LoVo (cell line): ENCODE data around the gene ASTL.
"Not testable (repeated sequence)": the region's sequence is repeated elsewhere in the genome, so short reads cannot be mapped to it uniquely, and the experiment has no call there.

Source experiments
- DNase-seq: peaks from one replicate; pipeline ENCODE4 v3.0.0-alpha.2; 2016; ENCODE audit warnings: low spot score

ASTL gene

GRCh38 chr2:96146153-96146880 is 8.0 kb upstream of the ASTL start:
- DNase-seq, result no peak

GRCh38 chr2:96145848-96146152 is 7.5 kb upstream of the ASTL start:
- DNase-seq, result no peak

GRCh38 chr2:96145036-96145847 is 6.9 kb upstream of the ASTL start, which contains the start of gene DUSP2:
Gene DUSP2, minus strand, starts transcription at chr2:96145440. Its CDS starts 86 bp downstream, at chr2:96145354.
- DNase-seq, result peak; percentile 73

GRCh38 chr2:96144481-96145035 is 6.3 kb upstream of the ASTL start:
- peak; percentile 2 for DNase-seq

- peak; percentile 15 for DNase-seq
Measured at GRCh38 chr2:96143848-96144480, 5.7 kb upstream of the ASTL start.

- DNase-seq, result no peak
Measured at GRCh38 chr2:96143231-96143847, 5.0 kb upstream of the ASTL start.

GRCh38 chr2:96142217-96143113 is 4.2 kb upstream of the ASTL start:
- no peak for DNase-seq

- DNase-seq, result not testable (repeated sequence)
Measured at GRCh38 chr2:96141624-96141967, 3.3 kb upstream of the ASTL start.

- DNase-seq, result no peak
Measured at GRCh38 chr2:96140941-96141623, 2.8 kb upstream of the ASTL start.

GRCh38 chr2:96139181-96139758 is 968 bp upstream of the ASTL start:
- DNase-seq, result no peak

GRCh38 chr2:96137321-96138178 is 752 bp downstream of the ASTL start:
- no peak for DNase-seq

GRCh38 chr2:96136129-96136720 is 2.1 kb downstream of the ASTL start:
- no peak for DNase-seq

- DNase-seq, result no peak
Measured at GRCh38 chr2:96135621-96136020, 2.7 kb downstream of the ASTL start.

- no peak for DNase-seq
Measured at GRCh38 chr2:96135171-96135570, 3.1 kb downstream of the ASTL start.

- DNase-seq, result no peak
Measured at GRCh38 chr2:96134421-96134820, 3.9 kb downstream of the ASTL start.

- no peak for DNase-seq
Measured at GRCh38 chr2:96131813-96132745, 6.2 kb downstream of the ASTL start.

- DNase-seq, result no peak
Measured at GRCh38 chr2:96131152-96131812, 7.0 kb downstream of the ASTL start.
